22Rv1 (cell line): Measurements from ENCODE around the gene SV2A.

Experiments
- ZFX ChIP-seq: fragments of 450-650 bp; IDR thresholded peaks from 2 replicates; pipeline ENCODE4 v1.6.1; 2017; ENCODE audit warnings: antibody characterized with exemption, borderline replicate concordance
- TF ChIP-seq, protein P1 (sequence below): fragments of 450-650 bp; IDR thresholded peaks from 2 replicates; pipeline ENCODE4 v1.5.1; 2017; ENCODE audit warnings: mild to moderate bottlenecking

DNA sequence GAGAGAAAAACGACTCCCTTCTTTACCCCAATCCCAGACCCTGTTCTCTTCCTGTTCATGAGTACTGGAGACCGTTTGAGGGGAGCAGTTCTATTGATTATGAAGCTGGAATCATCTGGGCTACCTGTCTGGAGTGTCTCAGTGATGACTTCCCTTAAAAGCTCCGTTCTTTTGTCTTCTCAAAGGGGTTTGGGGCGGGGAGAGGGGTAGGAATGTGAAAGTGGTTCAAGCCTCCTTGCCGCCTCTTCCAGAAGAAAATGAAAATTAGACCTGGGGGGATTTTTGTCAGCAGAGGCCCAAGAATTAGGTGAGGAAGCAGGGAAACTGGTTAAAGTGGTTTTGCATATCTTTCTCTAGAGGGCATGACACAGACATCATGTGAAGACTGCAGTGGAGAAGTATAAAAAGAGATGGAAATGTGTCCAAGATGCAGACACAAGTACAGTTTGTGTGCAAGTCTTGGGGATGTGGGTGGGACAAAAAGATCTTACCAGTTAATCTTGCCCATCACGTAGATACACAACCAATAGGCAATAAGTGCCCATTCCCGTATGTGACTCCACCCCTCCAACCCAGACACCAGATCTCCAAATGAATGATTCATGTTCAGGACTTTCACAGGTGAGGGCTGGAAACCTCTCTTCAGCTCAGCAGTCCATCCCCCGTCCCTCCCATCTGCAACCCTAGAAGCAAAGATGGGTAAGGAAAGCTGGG lies 19.5 kb upstream of the SV2A start:
- TF ChIP-seq, protein P1, sequence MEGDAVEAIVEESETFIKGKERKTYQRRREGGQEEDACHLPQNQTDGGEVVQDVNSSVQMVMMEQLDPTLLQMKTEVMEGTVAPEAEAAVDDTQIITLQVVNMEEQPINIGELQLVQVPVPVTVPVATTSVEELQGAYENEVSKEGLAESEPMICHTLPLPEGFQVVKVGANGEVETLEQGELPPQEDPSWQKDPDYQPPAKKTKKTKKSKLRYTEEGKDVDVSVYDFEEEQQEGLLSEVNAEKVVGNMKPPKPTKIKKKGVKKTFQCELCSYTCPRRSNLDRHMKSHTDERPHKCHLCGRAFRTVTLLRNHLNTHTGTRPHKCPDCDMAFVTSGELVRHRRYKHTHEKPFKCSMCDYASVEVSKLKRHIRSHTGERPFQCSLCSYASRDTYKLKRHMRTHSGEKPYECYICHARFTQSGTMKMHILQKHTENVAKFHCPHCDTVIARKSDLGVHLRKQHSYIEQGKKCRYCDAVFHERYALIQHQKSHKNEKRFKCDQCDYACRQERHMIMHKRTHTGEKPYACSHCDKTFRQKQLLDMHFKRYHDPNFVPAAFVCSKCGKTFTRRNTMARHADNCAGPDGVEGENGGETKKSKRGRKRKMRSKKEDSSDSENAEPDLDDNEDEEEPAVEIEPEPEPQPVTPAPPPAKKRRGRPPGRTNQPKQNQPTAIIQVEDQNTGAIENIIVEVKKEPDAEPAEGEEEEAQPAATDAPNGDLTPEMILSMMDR, result 0 out of 2 replicates have a peak, but pooled peaks have one; percentile 7
- no peak for TF ChIP-seq ZFX
